ENCODE data around the gene SWT1.
"Not testable (repeated sequence)": the region's sequence is repeated elsewhere in the genome, so short reads cannot be mapped to it uniquely, and the experiment has no call there.

The SWT1 gene

GRCh38 chr1:185293967-185294542, 137.1 kb downstream of the SWT1 start:
- no peak for DNase-seq

GRCh38 chr1:185295091-185295490, 138.1 kb downstream of the SWT1 start:
- DNase-seq: no peak

- DNase-seq: no peak
Measured at GRCh38 chr1:185297982-185298381, 141.0 kb downstream of the SWT1 start.

- DNase-seq: no peak
Measured at GRCh38 chr1:185300152-185300551, 143.2 kb downstream of the SWT1 start.

GRCh38 chr1:185305419-185305818, 148.5 kb downstream of the SWT1 start:
- DNase-seq: no peak

- no peak for DNase-seq
Measured at GRCh38 chr1:185308126-185308525, 151.2 kb downstream of the SWT1 start.

GRCh38 chr1:185309566-185309965, 152.6 kb downstream of the SWT1 start:
- no peak for DNase-seq

- DNase-seq: no peak
Measured at GRCh38 chr1:185311589-185312225, 154.7 kb downstream of the SWT1 start.

- no peak for DNase-seq
Measured at GRCh38 chr1:185312361-185313138, 155.6 kb downstream of the SWT1 start.

GRCh38 chr1:185314411-185314810, 157.4 kb downstream of the SWT1 start:
- no peak for DNase-seq

GRCh38 chr1:185315445-185316071, 158.6 kb downstream of the SWT1 start:
- DNase-seq: peak; percentile 41

GRCh38 chr1:185316163-185317033, 159.4 kb downstream of the SWT1 start:
- peak; percentile 66 for DNase-seq

- DNase-seq: peak; percentile 90
Measured at GRCh38 chr1:185317034-185317885, 160.3 kb downstream of the SWT1 start, which contains the start of gene IVNS1ABP. Gene IVNS1ABP, minus strand, starts transcription at chr1:185317243. Its CDS starts 7,750 bp downstream, at chr1:185309493.

GRCh38 chr1:185317886-185318310, 160.9 kb downstream of the SWT1 start:
- DNase-seq: peak; percentile 58

- no peak for DNase-seq
Measured at GRCh38 chr1:185318431-185319138, 161.6 kb downstream of the SWT1 start.

- no peak for DNase-seq
Measured at GRCh38 chr1:185319139-185319475, 162.1 kb downstream of the SWT1 start.

GRCh38 chr1:185321104-185321503, 164.1 kb downstream of the SWT1 start:
- DNase-seq: not testable (repeated sequence)

- DNase-seq: not testable (repeated sequence)
Measured at GRCh38 chr1:185321653-185322221, 164.8 kb downstream of the SWT1 start.

- no peak for DNase-seq
Measured at GRCh38 chr1:185322636-185323035, 165.7 kb downstream of the SWT1 start.

GRCh38 chr1:185324118-185324517, 167.2 kb downstream of the SWT1 start:
- DNase-seq: no peak

- DNase-seq: no peak
Measured at GRCh38 chr1:185325413-185325812, 168.4 kb downstream of the SWT1 start.

Data from NCI-H510A treated with DMSO at 0.1 percent for 48 hours (cell line).